Measurements from ENCODE around the gene OR2V2.
"Not testable (repeated sequence)": the region's sequence is repeated elsewhere in the genome, so short reads cannot be mapped to it uniquely, and the experiment has no call there.

The OR2V2 gene, protein sequence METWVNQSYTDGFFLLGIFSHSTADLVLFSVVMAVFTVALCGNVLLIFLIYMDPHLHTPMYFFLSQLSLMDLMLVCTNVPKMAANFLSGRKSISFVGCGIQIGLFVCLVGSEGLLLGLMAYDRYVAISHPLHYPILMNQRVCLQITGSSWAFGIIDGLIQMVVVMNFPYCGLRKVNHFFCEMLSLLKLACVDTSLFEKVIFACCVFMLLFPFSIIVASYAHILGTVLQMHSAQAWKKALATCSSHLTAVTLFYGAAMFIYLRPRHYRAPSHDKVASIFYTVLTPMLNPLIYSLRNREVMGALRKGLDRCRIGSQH

DNA sequence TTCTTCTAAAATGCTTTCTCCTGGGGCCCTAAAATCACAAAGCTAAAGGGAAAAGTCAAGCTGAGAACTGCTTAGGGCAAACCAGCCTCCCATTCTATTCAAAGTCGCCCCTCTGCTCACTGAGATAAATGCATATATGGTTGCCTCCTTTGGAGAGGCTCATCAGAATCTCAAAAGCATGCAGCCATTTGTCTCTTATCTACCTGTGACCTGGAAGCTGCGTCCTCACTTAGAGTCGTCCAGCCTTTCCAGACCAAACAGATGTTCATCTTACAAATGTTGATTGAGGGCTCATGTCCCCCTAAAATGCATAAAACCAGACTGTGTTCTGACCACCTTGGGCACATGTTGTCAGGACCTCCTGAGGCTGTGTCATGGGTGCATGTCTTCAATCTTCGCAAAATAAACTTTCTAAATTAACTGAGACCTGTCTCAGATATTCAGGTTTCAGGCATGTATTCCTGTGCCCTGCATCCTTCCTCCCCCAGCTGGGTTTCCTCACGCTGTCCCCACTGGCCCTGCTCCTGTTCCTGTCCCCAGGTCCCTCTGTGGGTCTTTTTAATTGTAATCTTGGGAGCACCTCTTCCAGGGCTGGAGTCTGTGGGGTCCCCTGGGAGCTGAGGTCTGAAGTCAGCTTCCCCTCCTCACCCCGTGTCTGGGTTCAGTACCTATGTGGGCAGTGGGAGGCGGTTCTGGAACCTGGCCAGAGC, at the start of gene OR2V2:
Gene OR2V2, plus strand, starts transcription at position 660 of the 710 bp plus-strand sequence. CDS start 7,357 bp downstream, outside the sequence.
- not testable (repeated sequence) for ATAC-seq

DNA sequence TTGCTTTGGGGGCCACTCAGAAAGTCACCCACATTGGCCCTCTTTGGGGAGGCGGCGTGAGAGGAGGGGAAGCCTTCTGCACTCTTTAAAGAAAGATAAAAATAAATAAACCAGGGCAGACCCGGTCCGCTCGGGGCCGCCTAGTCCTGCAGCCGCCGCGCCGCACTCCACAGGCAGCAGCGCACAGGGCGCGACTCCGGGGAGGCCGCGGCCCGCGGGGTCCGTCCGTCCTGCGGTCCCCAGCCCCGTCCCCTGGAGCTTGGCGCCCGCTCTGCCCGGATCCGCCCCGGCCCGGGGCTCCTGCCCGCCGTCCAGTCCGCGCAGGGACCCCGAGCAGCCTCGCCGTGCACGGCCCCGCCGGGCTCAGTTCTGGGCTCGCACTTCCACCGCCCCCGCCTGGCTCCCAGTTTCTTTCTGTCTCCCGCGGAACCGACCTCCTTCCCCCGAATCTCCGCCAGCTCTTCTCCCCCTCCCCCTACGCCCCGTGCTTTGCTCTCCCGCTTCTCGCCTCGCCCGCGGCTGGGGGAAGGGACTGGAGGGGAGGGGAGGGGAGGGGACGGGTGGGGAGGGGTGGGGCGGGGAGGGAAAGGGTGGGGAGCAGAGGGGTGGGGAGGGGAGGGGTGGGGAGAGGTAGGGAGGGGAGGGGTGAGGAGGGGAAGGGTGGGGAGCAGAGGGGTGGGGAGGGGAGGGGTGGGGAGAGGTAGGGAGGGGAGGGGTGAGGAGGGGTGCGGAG, 49.5 kb upstream of the OR2V2 start:
- not testable (repeated sequence) for ATAC-seq

DNA sequence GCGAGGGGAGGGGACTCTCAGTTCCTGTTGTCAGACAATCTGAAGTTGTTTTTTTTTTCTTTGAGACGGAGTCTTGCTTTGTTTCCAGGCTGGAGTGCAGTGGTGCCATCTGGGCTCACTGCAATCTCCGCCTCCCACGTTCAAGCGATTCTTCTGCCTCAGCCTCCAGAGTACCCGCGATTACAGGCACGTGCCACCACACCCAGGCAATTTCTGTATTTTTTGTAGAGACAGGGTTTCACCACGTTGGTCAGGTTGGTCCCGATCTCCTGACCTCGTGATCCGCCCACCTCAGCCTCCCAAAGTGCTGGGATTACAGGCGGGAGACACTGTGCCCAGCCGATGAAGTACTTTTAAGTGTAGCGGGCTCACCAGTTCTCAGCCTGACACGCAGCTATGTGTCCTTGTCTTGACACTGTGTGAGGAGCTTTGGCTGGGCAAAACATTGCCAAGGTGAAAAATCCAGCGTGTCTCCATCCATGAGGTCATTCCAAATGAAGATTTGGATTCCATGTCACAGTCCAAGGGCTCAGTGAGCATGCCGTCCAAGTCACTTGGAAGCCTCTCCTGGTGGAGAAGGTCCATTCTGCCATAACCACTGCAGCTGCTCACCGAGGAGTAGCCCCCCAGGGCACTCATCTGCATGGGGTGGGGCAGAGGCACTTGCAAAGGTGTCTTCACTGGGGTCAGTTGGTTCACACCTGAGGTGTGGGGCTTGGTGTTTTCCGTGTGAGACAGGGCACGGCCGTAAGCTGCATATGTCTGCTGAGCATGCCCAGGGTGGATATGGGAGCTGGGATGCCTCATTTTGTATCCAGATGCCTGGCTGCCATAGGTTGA, 48.4 kb upstream of the OR2V2 start:
- ATAC-seq: no peak

DNA sequence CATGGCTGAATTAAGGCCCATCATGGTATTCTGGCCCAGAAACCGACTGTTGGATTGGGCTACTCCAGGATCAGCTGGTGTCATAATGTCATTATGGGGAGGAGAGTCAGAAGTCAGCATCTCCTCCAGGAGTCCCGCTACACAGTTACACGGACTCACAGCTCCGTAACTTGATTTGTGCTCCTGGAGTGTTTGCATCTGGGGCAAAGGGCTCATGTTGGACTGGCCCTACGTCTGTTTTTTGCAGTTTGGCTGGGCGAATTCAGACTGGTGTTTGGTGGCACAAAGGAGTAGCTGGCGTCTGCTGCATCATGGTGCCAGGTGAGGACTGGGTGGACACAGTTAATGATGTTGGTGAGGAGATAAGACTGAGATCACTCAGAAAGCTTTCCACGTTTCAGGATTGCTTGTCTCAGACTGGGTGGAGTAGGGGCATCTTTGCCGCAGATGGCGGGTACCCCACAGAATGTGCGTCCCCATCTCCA, 47.7 kb upstream of the OR2V2 start:
- ATAC-seq: no peak

DNA sequence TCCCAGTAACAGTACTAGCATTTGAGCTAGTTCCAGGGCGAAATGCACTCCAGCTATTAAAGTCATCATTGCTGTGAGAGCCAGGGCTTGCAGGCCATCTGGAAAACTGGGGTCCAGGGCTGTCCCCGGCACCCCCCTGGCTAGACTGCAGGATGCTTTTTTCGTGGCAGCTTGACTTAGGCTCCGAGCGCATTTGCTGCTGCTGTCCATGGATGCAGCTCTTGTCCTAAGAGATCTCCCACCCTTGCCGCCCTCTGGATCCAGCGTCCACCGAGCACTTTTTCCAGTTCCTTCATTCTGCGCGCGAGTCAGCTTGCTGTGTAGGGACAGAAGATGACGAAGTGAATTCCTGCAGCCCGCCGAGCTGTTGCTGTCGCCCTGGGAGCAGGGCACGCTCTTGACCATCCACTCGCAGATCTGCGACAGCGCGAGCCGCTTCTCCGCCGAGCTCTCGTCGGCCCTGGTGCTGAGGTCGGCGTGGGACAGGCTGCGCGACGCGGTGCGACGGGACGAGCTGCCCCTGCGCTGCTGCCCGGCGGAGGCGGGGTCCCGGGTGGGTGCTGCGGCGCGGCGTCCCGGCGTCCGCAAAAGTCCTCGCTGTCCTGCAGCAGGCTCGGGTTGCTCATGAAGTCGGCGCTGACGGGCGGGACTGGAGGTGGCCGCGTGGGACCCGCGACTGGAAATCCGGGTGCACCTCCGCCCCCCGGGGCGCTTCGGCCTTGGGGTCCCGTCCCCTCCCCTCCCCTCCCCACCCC, 47.1 kb upstream of the OR2V2 start:
- no peak for ATAC-seq

DNA sequence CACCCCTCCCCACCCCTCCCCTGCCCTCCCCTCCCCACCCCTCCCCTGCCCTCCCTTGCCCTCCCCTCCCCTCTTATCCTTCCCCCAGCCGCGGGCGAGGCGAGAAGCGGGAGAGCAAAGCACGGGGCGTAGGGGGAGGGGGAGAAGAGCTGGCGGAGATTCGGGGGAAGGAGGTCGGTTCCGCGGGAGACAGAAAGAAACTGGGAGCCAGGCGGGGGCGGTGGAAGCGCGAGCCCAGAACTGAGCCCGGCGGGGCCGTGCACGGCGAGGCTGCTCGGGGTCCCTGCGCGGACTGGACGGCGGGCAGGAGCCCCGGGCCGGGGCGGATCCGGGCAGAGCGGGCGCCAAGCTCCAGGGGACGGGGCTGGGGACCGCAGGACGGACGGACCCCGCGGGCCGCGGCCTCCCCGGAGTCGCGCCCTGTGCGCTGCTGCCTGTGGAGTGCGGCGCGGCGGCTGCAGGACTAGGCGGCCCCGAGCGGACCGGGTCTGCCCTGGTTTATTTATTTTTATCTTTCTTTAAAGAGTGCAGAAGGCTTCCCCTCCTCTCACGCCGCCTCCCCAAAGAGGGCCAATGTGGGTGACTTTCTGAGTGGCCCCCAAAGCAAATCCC, 46.2 kb upstream of the OR2V2 start:
- not testable (repeated sequence) for ATAC-seq

DNA sequence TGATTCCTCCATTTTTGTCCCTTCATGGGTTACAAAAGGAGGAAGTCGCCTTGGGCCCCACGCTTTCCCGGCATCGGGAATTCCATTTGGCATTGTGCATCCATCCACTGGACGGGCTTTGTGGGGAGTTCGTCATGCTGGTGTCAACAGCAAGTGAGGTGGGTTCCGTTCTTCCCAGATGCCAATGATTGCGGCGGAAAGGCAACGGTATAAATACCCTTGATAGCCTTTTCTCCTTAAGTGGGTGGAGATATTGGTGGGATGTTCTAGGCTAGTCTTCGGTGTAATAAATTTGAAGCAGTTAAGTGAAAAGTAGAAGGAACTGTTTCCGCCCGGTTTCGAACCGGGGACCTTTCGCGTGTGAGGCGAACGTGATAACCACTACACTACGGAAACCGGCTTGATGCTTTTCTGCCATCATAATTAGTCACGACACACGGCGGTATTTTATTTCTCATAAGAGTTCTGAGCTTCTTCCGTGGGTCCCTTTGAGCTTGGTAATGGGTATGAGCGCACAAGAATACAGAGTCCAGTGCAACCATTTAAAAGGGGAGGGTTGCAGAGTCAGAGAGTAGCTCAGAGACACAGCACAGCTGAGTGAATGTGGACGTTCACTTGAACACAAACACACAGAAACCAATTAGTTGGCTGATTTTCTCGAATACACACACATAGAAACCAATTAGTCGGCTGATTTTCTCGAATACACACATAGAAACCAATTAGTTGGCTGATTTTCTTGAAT, 45.3 kb upstream of the OR2V2 start:
- ATAC-seq: peak; percentile 24 to 30

DNA sequence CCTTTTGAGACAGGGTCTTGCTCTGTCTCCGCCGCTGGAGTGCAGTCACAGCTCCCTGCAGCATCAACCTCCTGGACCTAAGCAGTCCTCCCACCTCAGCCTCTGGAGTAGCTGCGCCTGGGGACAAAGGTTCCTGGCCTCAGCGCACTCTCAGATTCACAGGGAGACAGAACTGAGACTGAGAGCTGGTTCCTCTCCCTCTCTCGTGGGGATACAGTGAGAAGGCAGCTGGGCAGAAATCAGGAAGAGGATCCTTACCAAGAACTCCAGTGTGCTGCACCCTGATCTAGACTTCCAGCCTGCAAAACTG, 43.2 kb upstream of the OR2V2 start:
- not testable (repeated sequence) for ATAC-seq

DNA sequence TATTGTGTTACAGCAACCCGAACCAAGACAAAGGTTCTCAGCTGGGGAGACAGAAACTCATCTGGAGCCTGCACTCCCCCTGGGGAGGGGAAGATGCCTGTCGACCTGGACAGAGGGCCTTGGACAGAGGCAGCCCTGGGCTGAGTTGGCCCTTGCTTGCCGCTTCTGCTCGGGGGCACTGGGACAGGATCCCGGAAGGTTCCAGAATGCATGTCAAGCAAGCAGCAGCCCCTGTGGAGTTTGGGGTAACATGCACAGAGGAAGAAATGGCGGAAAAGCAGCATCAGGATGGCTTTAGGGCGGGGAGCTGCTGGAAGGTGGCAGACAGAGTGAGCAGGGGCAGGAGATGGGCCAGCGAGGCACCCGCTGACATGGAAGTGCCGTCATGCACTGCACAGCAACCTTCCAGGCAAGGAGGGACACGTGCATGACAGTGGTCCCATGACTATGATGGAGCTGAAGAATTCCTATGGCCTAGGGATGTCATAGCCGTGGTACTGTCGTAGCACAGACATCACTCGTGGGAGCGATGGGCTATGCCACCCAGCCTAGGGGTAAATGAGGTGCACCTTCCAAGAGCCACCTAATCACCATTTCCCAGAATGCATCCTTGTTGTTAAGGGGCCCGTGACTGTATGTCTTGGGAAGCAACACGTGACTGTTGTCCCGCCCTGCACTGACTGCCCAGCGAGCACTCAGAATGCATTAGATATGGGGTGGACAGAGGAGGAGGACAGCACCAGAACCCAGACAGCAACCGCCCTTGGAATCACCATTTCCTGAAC, 42.6 kb upstream of the OR2V2 start:
- not testable (repeated sequence) for ATAC-seq

DNA sequence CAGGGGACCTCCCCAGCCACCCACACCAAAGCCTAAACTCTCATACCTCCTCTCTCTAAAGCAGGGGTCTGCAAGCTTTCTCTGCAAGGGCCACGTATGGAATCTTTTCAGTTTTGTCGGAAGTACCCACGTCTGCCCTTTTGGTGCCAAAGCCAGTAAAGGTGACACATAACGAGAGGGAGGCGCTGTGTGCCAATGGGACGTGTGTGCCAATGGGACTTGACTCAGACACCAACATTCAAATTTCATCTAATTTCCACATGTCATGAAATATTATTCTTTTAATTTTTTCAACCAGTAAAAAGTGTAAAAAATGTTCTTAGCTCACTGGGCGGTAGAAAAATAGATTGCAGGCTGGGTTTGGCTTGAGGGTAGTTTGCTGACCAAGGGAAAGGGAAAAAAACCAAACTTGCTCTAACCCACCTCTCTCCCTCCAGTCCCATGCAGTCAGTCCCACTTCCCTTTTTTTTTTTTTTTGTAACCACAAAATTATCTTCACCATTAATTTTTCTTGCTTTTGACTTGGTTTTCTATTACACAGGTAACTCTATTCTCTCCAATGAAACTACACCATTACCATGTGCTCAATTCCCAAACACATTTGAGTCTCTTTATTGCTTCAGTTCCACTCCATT, 41.9 kb upstream of the OR2V2 start:
- no peak for ATAC-seq

DNA sequence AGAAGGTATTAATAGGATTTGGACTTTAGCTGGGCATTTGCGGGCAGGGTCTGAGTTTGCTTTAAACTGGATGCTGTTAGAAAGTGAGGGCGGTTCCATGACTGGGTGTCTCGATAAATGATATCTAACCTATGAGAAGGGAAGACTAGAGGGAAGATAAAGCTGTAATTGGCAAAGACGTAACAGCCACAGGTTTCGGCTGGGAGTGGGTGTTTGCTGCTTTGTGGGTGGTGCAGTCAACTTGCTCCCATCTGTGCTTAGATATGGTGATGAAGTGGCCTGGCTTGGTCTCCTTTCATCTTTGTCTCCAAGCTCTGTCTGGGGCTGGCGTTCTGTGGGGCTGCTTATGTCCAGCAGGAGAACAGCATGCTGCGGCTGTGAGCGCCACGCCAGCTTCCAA, 39.7 kb upstream of the OR2V2 start:
- no peak for ATAC-seq

DNA sequence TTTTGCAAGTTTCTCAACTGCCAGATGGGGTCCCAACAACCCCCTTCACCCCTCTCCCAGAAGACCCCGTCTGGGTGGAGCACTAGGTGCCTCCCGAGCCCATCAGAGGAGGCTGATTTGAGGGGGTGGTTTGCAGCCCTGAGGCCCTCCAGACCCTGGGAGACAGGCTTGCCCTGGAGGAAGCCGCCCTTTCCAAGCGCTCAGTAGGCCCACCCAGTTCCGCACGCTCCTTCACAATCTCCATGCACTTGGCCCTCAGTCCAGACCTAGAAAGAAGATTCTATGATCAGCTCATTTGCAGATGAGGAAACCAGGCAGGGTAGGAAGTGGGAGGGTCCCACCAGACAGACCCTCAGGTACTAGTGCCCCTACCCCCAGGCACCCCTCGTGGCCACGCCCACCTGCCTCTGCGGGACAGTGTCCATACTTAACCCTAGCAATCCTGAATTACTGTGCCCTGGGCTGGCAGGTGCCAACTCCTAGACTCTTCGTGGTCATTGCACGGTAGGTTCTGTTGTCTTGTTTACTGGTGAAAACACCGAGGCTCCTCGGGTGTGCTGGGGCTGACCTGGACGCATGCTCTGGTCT, 38.7 kb upstream of the OR2V2 start:
- ATAC-seq: no peak

DNA sequence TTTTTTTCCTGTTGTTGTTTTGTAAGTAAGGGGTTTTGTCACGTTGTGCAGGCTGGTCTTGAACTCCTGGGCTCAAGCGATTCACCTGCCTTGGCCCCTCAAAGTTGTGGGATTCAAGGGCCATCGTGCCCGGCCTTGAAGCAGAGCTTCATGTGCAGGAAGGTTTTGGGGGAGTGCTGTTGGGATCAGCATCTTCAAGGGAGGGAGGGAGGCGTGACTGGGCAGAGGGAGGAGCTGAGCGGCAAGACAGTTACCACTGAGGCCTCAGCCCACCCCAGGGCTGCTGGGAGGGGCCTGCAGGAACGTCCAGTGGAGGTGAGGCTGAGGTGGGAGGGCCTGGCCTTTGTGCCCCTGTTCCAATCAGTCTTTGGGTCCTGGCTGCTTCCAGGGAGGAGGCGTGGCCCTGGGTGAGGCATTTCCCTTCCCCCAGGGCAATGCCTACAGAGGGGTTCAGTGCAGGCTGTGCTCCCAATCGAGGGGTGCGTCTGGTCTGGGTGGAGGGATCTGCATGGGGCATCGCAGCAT, 37.8 kb upstream of the OR2V2 start:
- no peak for ATAC-seq

DNA sequence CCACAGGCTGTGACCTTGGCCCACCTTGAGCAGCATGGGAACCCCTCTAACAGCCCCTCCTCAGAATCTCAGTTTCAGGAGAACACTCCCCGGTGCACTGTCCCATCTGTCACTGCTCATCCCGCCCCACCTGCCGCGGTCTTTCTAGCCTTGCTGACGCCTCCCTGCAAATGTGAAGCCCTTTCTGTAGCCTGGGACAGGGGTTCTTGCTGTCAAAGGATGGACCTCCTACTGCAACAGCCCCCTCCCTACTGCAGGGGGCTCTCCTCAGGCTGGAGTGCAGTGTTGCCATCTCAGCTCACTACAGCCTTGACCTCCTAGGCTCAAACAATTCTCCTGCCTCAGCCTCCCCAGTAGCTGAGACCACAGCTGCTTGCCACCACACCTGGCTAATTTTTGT, 36.4 kb upstream of the OR2V2 start:
- no peak for ATAC-seq

DNA sequence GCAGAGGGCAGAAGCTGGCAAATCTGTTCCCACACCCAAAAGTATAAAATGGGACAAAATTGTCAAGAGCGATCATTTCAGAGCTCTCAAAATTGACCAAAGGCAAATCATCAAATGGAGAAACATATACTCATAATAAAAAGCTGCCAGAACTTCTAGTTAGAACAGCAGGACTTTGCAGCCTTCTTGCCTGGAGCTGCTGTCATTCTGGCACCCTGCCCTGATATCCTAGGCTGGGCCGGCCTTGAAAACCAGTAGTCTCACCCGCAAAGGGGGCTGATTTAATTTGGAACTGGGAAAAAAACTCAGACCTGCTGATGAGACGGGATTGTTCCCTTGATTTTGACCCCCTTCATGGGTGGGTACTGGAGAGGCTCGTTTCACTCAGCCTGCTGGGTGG, 34.9 kb upstream of the OR2V2 start:
- ATAC-seq: no peak

DNA sequence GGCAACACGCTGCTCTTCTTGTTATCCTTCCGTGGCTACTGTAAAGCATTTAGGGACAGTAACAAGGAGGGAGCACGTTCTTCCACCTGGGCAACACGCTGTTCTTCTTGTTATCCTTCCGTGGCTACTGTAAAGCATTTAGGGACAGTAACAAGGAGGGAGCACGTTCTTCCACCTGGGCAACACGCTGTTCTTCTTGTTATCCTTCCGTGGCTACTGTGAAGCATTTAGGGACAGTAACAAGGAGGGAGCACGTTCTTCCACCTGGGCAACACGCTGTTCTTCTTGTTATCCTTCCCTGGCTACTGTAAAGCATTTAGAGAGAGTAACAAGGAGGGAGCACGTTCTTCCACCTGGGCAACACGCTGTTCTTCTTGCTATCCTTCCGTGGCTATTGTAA, 33.8 kb upstream of the OR2V2 start:
- ATAC-seq: not testable (repeated sequence)

DNA sequence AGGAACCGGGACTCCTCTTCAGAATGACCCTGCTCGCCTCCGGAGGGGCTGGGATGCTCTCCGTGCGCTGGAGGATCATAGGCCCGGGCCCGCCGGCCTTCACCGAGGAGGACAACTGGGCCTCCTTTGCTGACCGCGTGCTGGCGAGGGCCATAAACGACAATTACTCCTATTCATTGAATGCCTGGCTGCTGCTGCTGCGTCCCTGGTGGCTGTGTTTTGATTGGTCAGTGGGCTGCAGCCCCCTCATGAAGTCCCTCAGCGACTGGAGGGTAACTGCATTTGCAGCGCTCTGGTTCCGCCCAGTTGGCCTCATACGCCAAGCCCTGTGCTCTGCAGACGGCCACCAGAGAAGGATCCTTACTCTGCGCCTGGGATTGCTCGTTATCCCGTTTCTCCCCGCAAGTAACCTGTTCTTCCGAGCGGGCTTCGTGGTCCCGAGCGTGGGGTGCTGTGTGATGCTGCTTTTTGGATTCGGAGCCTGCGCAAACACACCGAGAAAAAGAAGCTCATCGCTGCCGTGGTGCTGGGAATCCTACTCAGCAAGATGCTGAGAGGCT, 33.0 kb upstream of the OR2V2 start:
- ATAC-seq: no peak

All from activated CD4-positive, CD25-positive, alpha-beta regulatory T cell treated with anti-CD3 and anti-CD28 coated beads, Interleukin-2, amount 50 U/mL, for 24 hours (primary cell).